ENCODE measurements around the gene COPG1. TPM values are rescaled to one million over a fixed set of nuclear protein-coding genes. Genes with fewer than 3 reads are reported as not detected.

Gene COPG1
- total RNA-seq, 1 experiment from 2014 or later: 157 TPM

- no peak for DNase-seq (ENCODE audit: low spot score)
- TF ChIP-seq EZH2 (IDR thresholded peaks at IDR 0.05; ENCODE audit: borderline replicate concordance, low read depth, low read length, poor library complexity, severe bottlenecking) (no peak), CTCF (conservative IDR thresholded peaks at IDR 0.05; ENCODE audit: low read depth, low read length) (no peak)
- Histone ChIP-seq H3K27me3 (replicated peaks; ENCODE audit: insufficient read depth, low read depth, low read length, poor library complexity) (no peaks in the 10 kb centered on the region), H3K4me1 (ENCODE audit: insufficient read depth, low read length, poor library complexity, severe bottlenecking) (peaks cover 3% of the 10 kb centered on the region), H3K4me3 (ENCODE audit: low read depth, low read length, poor library complexity, severe bottlenecking) (no peak overlapping the region), H3K36me3 (ENCODE audit: insufficient read depth, low read length, poor library complexity, severe bottlenecking) (peaks cover 17% of the 10 kb centered on the region), H3K9me3 (ENCODE audit: low read depth, low read length, poor library complexity, severe bottlenecking) (no peaks in the 10 kb centered on the region), H3K27ac (ENCODE audit: low read depth, low read length, poor library complexity, severe bottlenecking) (no peak overlapping the region)
- no TSS peak for BruUV-seq (replicated peaks)
- intact Hi-C loops (cut with micrococcal nuclease; ENCODE audit: unreplicated experiment): no loop called here
- POLR2A ChIA-PET (ENCODE audit: low non-redundant PET): no interaction called here
- CTCF ChIA-PET: no interaction called here
These were observed 39.0 kb downstream of the COPG1 start for GRCh38 chr3:129288446-129288845.

GRCh38 chr3:129289201-129289921 lies 40.0 kb downstream of the COPG1 start:
- Histone ChIP-seq H3K27ac (ENCODE audit: low read depth, low read length, poor library complexity, severe bottlenecking) (no peak overlapping the region), H3K36me3 (ENCODE audit: insufficient read depth, low read length, poor library complexity, severe bottlenecking) (peaks cover 22% of the 10 kb centered on the region), H3K4me3 (ENCODE audit: low read depth, low read length, poor library complexity, severe bottlenecking) (no peak overlapping the region), H3K4me1 (ENCODE audit: insufficient read depth, low read length, poor library complexity, severe bottlenecking) (peaks cover 3% of the 10 kb centered on the region), H3K27me3 (replicated peaks; ENCODE audit: insufficient read depth, low read depth, low read length, poor library complexity) (no peaks in the 10 kb centered on the region), H3K9me3 (ENCODE audit: low read depth, low read length, poor library complexity, severe bottlenecking) (no peaks in the 10 kb centered on the region)
- no peak for DNase-seq (ENCODE audit: low spot score)
- ChIA-PET POLR2A (ENCODE audit: low non-redundant PET) (no interaction called here), CTCF (no interaction called here)
- BruUV-seq (replicated peaks): no TSS peak
- TF ChIP-seq EZH2 (IDR thresholded peaks at IDR 0.05; ENCODE audit: borderline replicate concordance, low read depth, low read length, poor library complexity, severe bottlenecking) (no peak), CTCF (conservative IDR thresholded peaks at IDR 0.05; ENCODE audit: low read depth, low read length) (no peak)
- intact Hi-C loops (cut with micrococcal nuclease; ENCODE audit: unreplicated experiment): no loop called here

GRCh38 chr3:129291236-129291886 lies 42.0 kb downstream of the COPG1 start:
- no TSS peak for BruUV-seq (replicated peaks)
- Histone ChIP-seq H3K4me1 (ENCODE audit: insufficient read depth, low read length, poor library complexity, severe bottlenecking) (peaks cover 3% of the 10 kb centered on the region), H3K27me3 (replicated peaks; ENCODE audit: insufficient read depth, low read depth, low read length, poor library complexity) (no peaks in the 10 kb centered on the region), H3K27ac (ENCODE audit: low read depth, low read length, poor library complexity, severe bottlenecking) (peak overlapping the region; percentile 1), H3K9me3 (ENCODE audit: low read depth, low read length, poor library complexity, severe bottlenecking) (no peaks in the 10 kb centered on the region), H3K4me3 (ENCODE audit: low read depth, low read length, poor library complexity, severe bottlenecking) (no peak overlapping the region), H3K36me3 (ENCODE audit: insufficient read depth, low read length, poor library complexity, severe bottlenecking) (peaks cover 25% of the 10 kb centered on the region)
- intact Hi-C loops (cut with micrococcal nuclease; ENCODE audit: unreplicated experiment): no loop called here
- CTCF ChIA-PET: no interaction called here
- no peak for DNase-seq (ENCODE audit: low spot score)
- POLR2A ChIA-PET (ENCODE audit: low non-redundant PET): no interaction called here
- no peak for TF ChIP-seq CTCF (conservative IDR thresholded peaks at IDR 0.05; ENCODE audit: low read depth, low read length)
- TF ChIP-seq EZH2 (IDR thresholded peaks at IDR 0.05; ENCODE audit: borderline replicate concordance, low read depth, low read length, poor library complexity, severe bottlenecking): no peak
